ENCODE results near the gene TBC1D5.

GRCh38 chr3:17420668-17421067 lies 321.8 kb downstream of the TBC1D5 start:
- TF ChIP-seq POLR2AphosphoS5 (IDR thresholded peaks at IDR 0.05) (no peak), CTCF (IDR thresholded peaks at IDR 0.05) (no peak), POLR2A (IDR thresholded peaks at IDR 0.05) (no peak)

All from sigmoid colon (tissue), 4 donors.